GM12878 (cell line): ENCODE measurements around the gene ULBP3. TPM values are rescaled to one million over a fixed set of nuclear protein-coding genes. Genes with fewer than 3 reads are reported as not detected.

ENCODE experiments used
- ATAC-seq: fragments of 200-7000 bp; cut with Tn5 transposase; 3 replicates; pipeline ENCODE4 v1.9.1; 2020; ENCODE audit warnings: mild to moderate bottlenecking, moderate library complexity
- BruUV-seq: library from RNA; stranded (reverse); fragments of 400-500 nt; replicated peaks from 2 replicates; lab custom pipeline; 2021; lab: Mats Ljungman, UMichigan
- CTCF ChIA-PET: fragments of 300-600 bp; sonication (Branson Sonifier 250); formaldehyde crosslinking; extraction: SDS; loops from one replicate; lab custom pipeline; 2021; ENCODE audit warnings: inconsistent platforms; lab: Yijun Ruan, JAX
- POLR2A ChIA-PET: fragments of 350-600 bp; formaldehyde crosslinking; extraction: SDS; loops from one replicate; lab custom pipeline; 2021; ENCODE audit warnings: inconsistent platforms; lab: Charles Lee
- RAD21 ChIA-PET: fragments of 300-600 bp; sonication (Branson Sonifier 250); formaldehyde crosslinking; loops from one replicate; lab custom pipeline; 2023; ENCODE audit warnings: antibody characterized with exemption; ENCODE audit not compliant: unreplicated experiment; lab: Charles Lee
- SMC1A ChIA-PET: fragments of 300-600 bp; sonication (Branson Sonifier 250); formaldehyde crosslinking; loops from one replicate; lab custom pipeline; 2023; ENCODE audit not compliant: unreplicated experiment, uncharacterized antibody; lab: Charles Lee
- DNase-seq: peaks from one replicate; pipeline ENCODE4 v3.0.0-alpha.2; 2011; ENCODE audit warnings: low read depth, low spot score
- FAIRE-seq: peaks from 3 replicates; lab custom pipeline; 2011; peaks lifted over from hg19 to GRCh38; lab: Jason Lieb, UNC
- H2AFZ ChIP-seq: 2 replicates; pipeline ENCODE4 v1.6.0; 2011; ENCODE audit warnings: low read depth, low read length, control low read depth; ENCODE audit not compliant: control insufficient read depth
- H3K27ac ChIP-seq: 2 replicates; pipeline ENCODE4 v1.5.1; 2011; ENCODE audit warnings: control low read depth; ENCODE audit not compliant: control insufficient read depth, insufficient read depth
- H3K27me3 ChIP-seq, 2 experiments: replicated peaks in 1 of 2; 2 replicates each; pipeline versions ENCODE4 v1.6.0 to v1.6.1; 2011; ENCODE audit warnings: low read length in 1 of 2; ENCODE audit not compliant: control insufficient read depth in 2 of 2, insufficient read depth in 2 of 2
- H3K36me3 ChIP-seq, 2 experiments: 2 replicates each; pipeline ENCODE4 v1.5.1; 2011; ENCODE audit warnings: low read length in 1 of 2; ENCODE audit not compliant: control insufficient read depth in 2 of 2, insufficient read depth in 2 of 2
- H3K4me1 ChIP-seq: 2 replicates; pipeline ENCODE4 v1.6.1; 2011; ENCODE audit warnings: mild to moderate bottlenecking, low read length, moderate library complexity, mixed read lengths; ENCODE audit not compliant: control insufficient read depth, insufficient read depth
- H3K4me2 ChIP-seq: 2 replicates; pipeline ENCODE4 v1.6.0; 2011; ENCODE audit warnings: control low read depth; ENCODE audit not compliant: control insufficient read depth, insufficient read depth
- H3K4me3 ChIP-seq: fragments of 200-600 bp; sonication (generic); 2 replicates; pipeline ENCODE4 v1.5.1; 2016
- H3K79me2 ChIP-seq: 2 replicates; pipeline ENCODE4 v1.6.0; 2011; ENCODE audit warnings: low read length; ENCODE audit not compliant: control insufficient read depth, insufficient read depth
- H3K9ac ChIP-seq: 2 replicates; pipeline ENCODE4 v1.8.0; 2011; ENCODE audit warnings: low read length, control low read depth, mixed read lengths; ENCODE audit not compliant: control insufficient read depth, insufficient read depth
- H3K9me3 ChIP-seq: replicated peaks from 3 replicates; pipeline ENCODE4 v1.5.1; 2011; ENCODE audit warnings: mild to moderate bottlenecking, low read length; ENCODE audit not compliant: control insufficient read depth, insufficient read depth
- H4K20me1 ChIP-seq: 2 replicates; pipeline ENCODE4 v1.6.0; 2011; ENCODE audit not compliant: control insufficient read depth, insufficient read depth
- CREM ChIP-seq: IDR thresholded peaks from 2 replicates; pipeline ENCODE4 v1.6.1; 2014; ENCODE audit warnings: antibody characterized with exemption, low read depth
- ESRRA ChIP-seq: IDR thresholded peaks from 2 replicates; pipeline ENCODE4 v1.6.1; 2012; ENCODE audit warnings: mild to moderate bottlenecking, low read length, improper control_type of control experiment
- FOS ChIP-seq: IDR thresholded peaks from 3 replicates; pipeline ENCODE4 v1.6.1; 2011; ENCODE audit warnings: borderline replicate concordance; ENCODE audit not compliant: insufficient read length; ENCODE audit errors: extremely low read depth
- JUNB ChIP-seq: IDR thresholded peaks from 2 replicates; pipeline ENCODE4 v1.6.1; 2016; ENCODE audit warnings: antibody characterized with exemption, mild to moderate bottlenecking
- MYC ChIP-seq: IDR thresholded peaks from 2 replicates; pipeline ENCODE4 v1.6.1; 2011; ENCODE audit warnings: mild to moderate bottlenecking, low read length, moderate library complexity, inconsistent platforms; ENCODE audit not compliant: insufficient read depth, insufficient replicate concordance, insufficient read length, severe bottlenecking
- NFYA ChIP-seq: IDR thresholded peaks from 2 replicates; pipeline ENCODE4 v1.6.1; 2011; ENCODE audit warnings: low read depth, mild to moderate bottlenecking, low read length, improper control_type of control experiment, borderline replicate concordance
- POLR2A ChIP-seq: IDR thresholded peaks from 2 replicates; pipeline ENCODE4 v1.6.1; 2011; ENCODE audit warnings: low read depth, mild to moderate bottlenecking, low read length
- RAD21 ChIP-seq: IDR thresholded peaks from 2 replicates; pipeline ENCODE4 v1.6.1; 2011; ENCODE audit warnings: mild to moderate bottlenecking, low read depth, low read length, moderate library complexity; ENCODE audit not compliant: insufficient read depth
- SREBF1 ChIP-seq: IDR thresholded peaks from 2 replicates; pipeline ENCODE4 v1.6.1; 2012; ENCODE audit warnings: mild to moderate bottlenecking, low read length
- SREBF2 ChIP-seq: IDR thresholded peaks from 2 replicates; pipeline ENCODE4 v1.6.1; 2012; ENCODE audit warnings: mild to moderate bottlenecking, low read length
- SUZ12 ChIP-seq: fragments of 200-600 bp; sonication (generic); IDR thresholded peaks from one replicate; pipeline ENCODE4 v1.6.1; 2018; ENCODE audit warnings: antibody characterized with exemption, mild to moderate bottlenecking; ENCODE audit not compliant: unreplicated experiment
- TAF1 ChIP-seq: IDR thresholded peaks from 2 replicates; pipeline ENCODE4 v1.6.1; 2011; ENCODE audit warnings: mild to moderate bottlenecking, low read depth, low read length, borderline replicate concordance
- TARDBP ChIP-seq: IDR thresholded peaks from 2 replicates; pipeline ENCODE4 v1.6.1; 2016; ENCODE audit warnings: borderline replicate concordance
- TCF12 ChIP-seq: IDR thresholded peaks from 2 replicates; pipeline ENCODE4 v1.6.1; 2011; ENCODE audit warnings: low read depth, mild to moderate bottlenecking, low read length
- ZNF384 ChIP-seq: IDR thresholded peaks from 2 replicates; pipeline ENCODE4 v1.6.1; 2012; ENCODE audit warnings: low read depth, mild to moderate bottlenecking, low read length, improper control_type of control experiment, borderline replicate concordance
- WGBS: methylation state at CpG from one replicate; pipeline ENCODE4 v1.1.6; 2016; ENCODE audit warnings: low lambda C conversion rate; ENCODE audit not compliant: insufficient replicate concordance, insufficient coverage; ENCODE audit errors: missing lambda C conversion rate; 5-methylcytosine and 5-hydroxymethylcytosine counted together
- in situ Hi-C: fragments of 300-500 bp; cut with MboI; formaldehyde crosslinking; loops from 9 replicates; pipeline ENCODE4 v1.14.3; 2018; ENCODE audit warnings: mixed read lengths
- intact Hi-C: fragments of 100-400 bp; cut with micrococcal nuclease; formaldehyde crosslinking; loops from one replicate; pipeline ENCODE4 v1.14.2; 2022; ENCODE audit not compliant: unreplicated experiment
- polyA plus RNA-seq, 11 experiments: library from polyadenylated mRNA; depleted of rRNA in 4 of 11; unstranded in 6 of 11; stranded (reverse) in 5 of 11; fragments of >200 nt; fragmentation: Nextera tagmentation in 4 of 11; fragmentation: Illumina TruSeq in 1 of 11; extraction: Ambion mirVana in 4 of 11; extraction: Trizol in 1 of 11; gene quantifications; 1 replicate in 1 of 11; 2 replicates in 10 of 11; pipeline versions ENCODE4 v1.2.1 to v1.2.3, GENCODE V29; 2011 to 2016; ENCODE audit warnings: inconsistent platforms in 2 of 11, missing spikeins in 2 of 11, low read depth in 1 of 11
- total RNA-seq, 4 experiments: library from RNA; depleted of rRNA in 3 of 4; stranded (reverse); fragments of >200 nt in 3 of 4; fragmentation: Illumina TruSeq in 1 of 4; extraction: Trizol in 1 of 4; gene quantifications; 2 replicates each; pipeline versions ENCODE4 v1.2.1 to v1.2.3, GENCODE V29; 2013 to 2021
- TF ChIP-seq, protein P1 (sequence below), 3 experiments: IDR thresholded peaks in 2 of 3; conservative IDR thresholded peaks in 1 of 3; 2 replicates each; pipeline ENCODE4 v1.5.1; 2011; ENCODE audit warnings: low read depth in 3 of 3, low read length in 3 of 3, mild to moderate bottlenecking in 3 of 3, control low read depth in 2 of 3, moderate library complexity in 2 of 3, inconsistent platforms in 1 of 3, mixed read lengths in 1 of 3; ENCODE audit not compliant: control insufficient read depth in 2 of 3, insufficient read depth in 1 of 3; ENCODE audit errors: extremely low read depth in 1 of 3
- TF ChIP-seq, protein P2 (sequence below): fragments of 450-650 bp; IDR thresholded peaks from 2 replicates; pipeline ENCODE4 v1.6.1; 2014; ENCODE audit warnings: mild to moderate bottlenecking

Gene ULBP3
- total and polyA plus RNA-seq, 10 of the 15 experiments (the other 5 are each of a cell fraction or from before 2014, with no cell fraction given), result 0.08 to 0.16 TPM; not detected in 8

DNA sequence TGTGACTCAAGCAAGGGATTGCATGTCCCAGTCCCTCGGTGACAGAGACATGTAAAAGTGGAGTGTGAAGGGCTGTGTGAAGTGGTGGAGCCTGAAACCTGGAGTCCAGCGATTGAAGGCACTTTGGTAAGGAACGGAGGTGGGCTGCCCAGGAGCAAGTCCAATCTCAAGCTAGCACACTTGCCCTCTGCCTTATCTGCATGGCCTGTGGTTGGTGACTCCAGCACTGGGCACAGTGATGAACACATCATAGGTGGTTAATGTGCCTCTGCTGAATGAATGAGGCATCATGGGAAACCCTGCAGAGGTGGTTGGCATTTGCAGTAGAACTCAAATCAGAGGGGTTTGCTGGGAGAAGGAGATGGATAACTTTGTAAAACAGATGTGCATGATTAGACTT is 14.9 kb upstream of the ULBP3 start:
- Histone ChIP-seq H3K4me3 (no peak overlapping the region), H3K79me2 (no peaks in the 10 kb centered on the region), H3K27ac (no peak overlapping the region), H3K4me2 (no peak overlapping the region), H3K27me3 (peaks cover 0 to 2% of the 10 kb centered on the region in 2 experiments; a peak in 2 of 4 replicates), H2AFZ (no peak overlapping the region), H3K9ac (no peak overlapping the region), H3K36me3 (no peaks in the 10 kb centered on the region), H3K4me1 (no peaks in the 10 kb centered on the region), H4K20me1 (no peaks in the 10 kb centered on the region), H3K9me3 (no peaks in the 10 kb centered on the region)
- 43% methylated on average over 3 of the region's 3 CpGs for WGBS
- FAIRE-seq (no peak), DNase-seq (no peak), ATAC-seq (no peak)
- no TSS peak for BruUV-seq
- POLR2A ChIA-PET, result no interaction called here
- intact Hi-C loops, result loop anchor here (5.0 kb wide), 2 partner anchors 58 to 103 kb away; partner anchors contain the start of gene PPP1R14C
- SMC1A ChIA-PET, result interaction anchor here (1.1 to 6.0 kb wide), 2 partner anchors 98 to 312 kb away, joined by 3 to 59 read pairs; no protein-coding TSS in a partner anchor
- RAD21 ChIA-PET, result no interaction called here
- in situ Hi-C loops, result loop anchor here (10.0 kb wide), 1 partner anchor 251 kb away; no protein-coding TSS in a partner anchor
- CTCF ChIA-PET, result no interaction called here
- TF ChIP-seq, protein P1, sequence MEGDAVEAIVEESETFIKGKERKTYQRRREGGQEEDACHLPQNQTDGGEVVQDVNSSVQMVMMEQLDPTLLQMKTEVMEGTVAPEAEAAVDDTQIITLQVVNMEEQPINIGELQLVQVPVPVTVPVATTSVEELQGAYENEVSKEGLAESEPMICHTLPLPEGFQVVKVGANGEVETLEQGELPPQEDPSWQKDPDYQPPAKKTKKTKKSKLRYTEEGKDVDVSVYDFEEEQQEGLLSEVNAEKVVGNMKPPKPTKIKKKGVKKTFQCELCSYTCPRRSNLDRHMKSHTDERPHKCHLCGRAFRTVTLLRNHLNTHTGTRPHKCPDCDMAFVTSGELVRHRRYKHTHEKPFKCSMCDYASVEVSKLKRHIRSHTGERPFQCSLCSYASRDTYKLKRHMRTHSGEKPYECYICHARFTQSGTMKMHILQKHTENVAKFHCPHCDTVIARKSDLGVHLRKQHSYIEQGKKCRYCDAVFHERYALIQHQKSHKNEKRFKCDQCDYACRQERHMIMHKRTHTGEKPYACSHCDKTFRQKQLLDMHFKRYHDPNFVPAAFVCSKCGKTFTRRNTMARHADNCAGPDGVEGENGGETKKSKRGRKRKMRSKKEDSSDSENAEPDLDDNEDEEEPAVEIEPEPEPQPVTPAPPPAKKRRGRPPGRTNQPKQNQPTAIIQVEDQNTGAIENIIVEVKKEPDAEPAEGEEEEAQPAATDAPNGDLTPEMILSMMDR (IDR thresholded peaks at IDR 0.05 in 2 of 3, conservative IDR thresholded peaks at IDR 0.05 in 1 of 3; ENCODE audit: control insufficient read depth in 2 of 3, extremely low read depth in 1 of 3, insufficient read depth in 1 of 3, low read depth in 3 of 3, low read length in 3 of 3), result no peak
- TF ChIP-seq ESRRA (no peak), FOS (no peak), TCF12 (no peak), CREM (no peak), ZNF384 (no peak), MYC (no peak), NFYA (no peak), RAD21 (no peak), TARDBP (no peak), SREBF2 (no peak), SREBF1 (no peak), POLR2A (no peak), TAF1 (no peak), JUNB (no peak), SUZ12 (no peak)
- TF ChIP-seq, protein P2, sequence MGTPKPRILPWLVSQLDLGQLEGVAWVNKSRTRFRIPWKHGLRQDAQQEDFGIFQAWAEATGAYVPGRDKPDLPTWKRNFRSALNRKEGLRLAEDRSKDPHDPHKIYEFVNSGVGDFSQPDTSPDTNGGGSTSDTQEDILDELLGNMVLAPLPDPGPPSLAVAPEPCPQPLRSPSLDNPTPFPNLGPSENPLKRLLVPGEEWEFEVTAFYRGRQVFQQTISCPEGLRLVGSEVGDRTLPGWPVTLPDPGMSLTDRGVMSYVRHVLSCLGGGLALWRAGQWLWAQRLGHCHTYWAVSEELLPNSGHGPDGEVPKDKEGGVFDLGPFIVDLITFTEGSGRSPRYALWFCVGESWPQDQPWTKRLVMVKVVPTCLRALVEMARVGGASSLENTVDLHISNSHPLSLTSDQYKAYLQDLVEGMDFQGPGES, result no peak
